GM12878 (cell line): ENCODE data around the gene ENPP6. TPM values are rescaled to one million over a fixed set of nuclear protein-coding genes. Genes with fewer than 3 reads are reported as not detected.

Experiments
- PBX3 ChIP-seq: IDR thresholded peaks from 2 replicates; pipeline ENCODE4 v1.6.1; 2011; ENCODE audit warnings: mild to moderate bottlenecking, low read depth, low read length, moderate library complexity; ENCODE audit not compliant: insufficient replicate concordance
- REST ChIP-seq: IDR thresholded peaks from 2 replicates; pipeline ENCODE4 v1.6.1; 2012; ENCODE audit warnings: mild to moderate bottlenecking, low read depth, low read length
- SREBF2 ChIP-seq: IDR thresholded peaks from 2 replicates; pipeline ENCODE4 v1.6.1; 2012; ENCODE audit warnings: mild to moderate bottlenecking, low read length
- ZBTB4 ChIP-seq: fragments of 450-650 bp; formaldehyde crosslinking; IDR thresholded peaks from 2 replicates; pipeline ENCODE4 v1.4.0; 2022; ENCODE audit warnings: mild to moderate bottlenecking, moderate library complexity
- polyA plus RNA-seq, 11 experiments: library from polyadenylated mRNA; depleted of rRNA in 4 of 11; unstranded in 6 of 11; stranded (reverse) in 5 of 11; fragments of >200 nt; fragmentation: Nextera tagmentation in 4 of 11; fragmentation: Illumina TruSeq in 1 of 11; extraction: Ambion mirVana in 4 of 11; extraction: Trizol in 1 of 11; gene quantifications; 1 replicate in 1 of 11; 2 replicates in 10 of 11; pipeline versions ENCODE4 v1.2.1 to v1.2.3, GENCODE V29; 2011 to 2016; ENCODE audit warnings: inconsistent platforms in 2 of 11, missing spikeins in 2 of 11, low read depth in 1 of 11
- total RNA-seq, 4 experiments: library from RNA; depleted of rRNA in 3 of 4; stranded (reverse); fragments of >200 nt in 3 of 4; fragmentation: Illumina TruSeq in 1 of 4; extraction: Trizol in 1 of 4; gene quantifications; 2 replicates each; pipeline versions ENCODE4 v1.2.1 to v1.2.3, GENCODE V29; 2013 to 2021

ENPP6 gene
- total and polyA plus RNA-seq, 10 of the 15 experiments (the other 5 are each of a cell fraction or from before 2014, with no cell fraction given) = 0.04 to 1.0 (median 0.44) TPM; not detected in 1

GRCh38 chr4:184157322-184157721, 60.4 kb downstream of the ENPP6 start (continued):
- no peak for TF ChIP-seq ZBTB4 (CRISPR knock-in tag)
- no peak for TF ChIP-seq PBX3
- no peak for TF ChIP-seq SREBF2
- no peak for TF ChIP-seq REST
- TF ChIP-seq, all 136 proteins: peak for 0
